HepG2 (cell line): ENCODE data around the gene SMAD3. TPM values are rescaled to one million over a fixed set of nuclear protein-coding genes. Genes with fewer than 3 reads are reported as not detected.

Experiments
- ATAC-seq: fragments of 200-7000 bp; cut with Tn5 transposase; 3 replicates; pipeline ENCODE4 v1.9.1; 2020; ENCODE audit warnings: mild to moderate bottlenecking, moderate library complexity
- BruUV-seq: library from RNA; stranded (reverse); fragments of 400-500 nt; replicated peaks from 2 replicates; lab custom pipeline; 2021; lab: Mats Ljungman, UMichigan
- CTCF ChIA-PET: fragments of 300-600 bp; formaldehyde crosslinking; extraction: SDS; loops from one replicate; lab custom pipeline; 2021; ENCODE audit warnings: low total read pairs, inconsistent platforms, low intra/inter-chr PET ratio; lab: Yijun Ruan, JAX
- POLR2A ChIA-PET: fragments of 350-600 bp; sonication (Branson Sonifier 250); formaldehyde crosslinking; loops from one replicate; lab custom pipeline; 2020; ENCODE audit warnings: antibody characterized with exemption, inconsistent platforms; lab: Yijun Ruan, JAX
- DNase-seq: peaks from one replicate; pipeline ENCODE4 v3.0.0-alpha.2; 2015; ENCODE audit warnings: low spot score
- FAIRE-seq: peaks from 3 replicates; lab custom pipeline; 2011; peaks lifted over from hg19 to GRCh38; lab: Jason Lieb, UNC
- H2AFZ ChIP-seq: one replicate; pipeline ENCODE4 v1.6.1; 2011; ENCODE audit warnings: low read length, inconsistent platforms
- H3K27ac ChIP-seq: fragments of 300-600 bp; 3 replicates; pipeline ENCODE4 v1.8.0; 2011; ENCODE audit warnings: mixed run types, mild to moderate bottlenecking, mixed read lengths, low read length, inconsistent platforms; ENCODE audit not compliant: insufficient read depth; ENCODE audit errors: extremely low read length
- H3K27me3 ChIP-seq, 2 experiments: fragments of 200-600 bp in 1 of 2; 2 replicates in 1 of 2; 3 replicates in 1 of 2; pipeline versions ENCODE4 v1.6.0 to v1.8.0; 2011; ENCODE audit warnings: low read length in 2 of 2, mild to moderate bottlenecking in 2 of 2, moderate library complexity in 2 of 2, inconsistent platforms in 1 of 2; ENCODE audit not compliant: insufficient read depth in 2 of 2, control insufficient read depth in 1 of 2
- H3K36me3 ChIP-seq, 2 experiments: fragments of 200-600 bp in 1 of 2; replicated peaks in 1 of 2; 2 replicates in 1 of 2; 3 replicates in 1 of 2; pipeline versions ENCODE4 v1.5.1 to v1.8.0; 2011; ENCODE audit warnings: low read length in 2 of 2, inconsistent platforms in 1 of 2; ENCODE audit not compliant: insufficient read depth in 2 of 2, control insufficient read depth in 1 of 2
- H3K4me1 ChIP-seq: 2 replicates; pipeline ENCODE4 v1.5.1; 2012; ENCODE audit warnings: low read length, inconsistent platforms; ENCODE audit not compliant: insufficient read depth
- H3K4me2 ChIP-seq: 2 replicates; pipeline ENCODE4 v1.6.0; 2011; ENCODE audit warnings: low read depth, low read length, inconsistent platforms
- H3K4me3 ChIP-seq, 3 experiments: fragments of 200-600 bp in 1 of 3; sonication (generic), shearing (Covaris generic) in 1 of 3; replicated peaks in 1 of 3; 2 replicates each; pipeline ENCODE4 v1.5.1; 2011 to 2016; ENCODE audit warnings: low read length in 3 of 3, inconsistent platforms in 2 of 3, low read depth in 2 of 3, mild to moderate bottlenecking in 2 of 3, control low read depth in 1 of 3, mixed read lengths in 1 of 3; ENCODE audit not compliant: insufficient read depth in 1 of 3
- H3K79me2 ChIP-seq: one replicate; pipeline ENCODE4 v1.6.1; 2011; ENCODE audit warnings: low read length, inconsistent platforms; ENCODE audit not compliant: insufficient read depth
- H3K9ac ChIP-seq: 2 replicates; pipeline ENCODE4 v1.6.0; 2011; ENCODE audit warnings: mild to moderate bottlenecking, low read depth, low read length, inconsistent platforms; ENCODE audit not compliant: insufficient read depth
- H3K9me3 ChIP-seq: 2 replicates; pipeline ENCODE4 v1.5.1; 2012; ENCODE audit warnings: mild to moderate bottlenecking, low read length
- H4K20me1 ChIP-seq: 2 replicates; pipeline ENCODE4 v1.6.0; 2011; ENCODE audit warnings: inconsistent platforms, mild to moderate bottlenecking, low read length, moderate library complexity; ENCODE audit not compliant: insufficient read depth
- CENPX ChIP-seq: sonication (generic); formaldehyde crosslinking; IDR thresholded peaks from 2 replicates; pipeline ENCODE4 v1.9.0; 2021; ENCODE audit warnings: mild to moderate bottlenecking, missing genetic modification reagents, moderate library complexity
- MAZ ChIP-seq, 2 experiments: sonication (generic) in 1 of 2; formaldehyde crosslinking in 1 of 2; IDR thresholded peaks; 2 replicates each; pipeline versions ENCODE4 v1.5.0 to v1.6.1; 2012 to 2020; ENCODE audit warnings: low read depth in 2 of 2, mild to moderate bottlenecking in 2 of 2, borderline replicate concordance in 1 of 2, improper control_type of control experiment in 1 of 2, low read length in 1 of 2, missing genetic modification reagents in 1 of 2, moderate library complexity in 1 of 2
- RBFOX2 ChIP-seq: fragments of 200-400 bp; formaldehyde crosslinking; IDR thresholded peaks from 2 replicates; pipeline ENCODE4 v1.6.1; 2017; ENCODE audit warnings: low read depth, mild to moderate bottlenecking, low read length
- SRSF9 ChIP-seq: fragments of 200-400 bp; formaldehyde crosslinking; IDR thresholded peaks from 2 replicates; pipeline ENCODE4 v1.6.1; 2018; ENCODE audit warnings: borderline replicate concordance, mild to moderate bottlenecking, low read depth, low read length; ENCODE audit not compliant: insufficient read depth, poor library complexity, severe bottlenecking
- SUZ12 ChIP-seq: fragments of 150-350 bp; IDR thresholded peaks from 2 replicates; pipeline ENCODE4 v1.6.1; 2014; ENCODE audit warnings: low read depth, low read length
- THYN1 ChIP-seq: sonication (generic); formaldehyde crosslinking; IDR thresholded peaks from 2 replicates; pipeline ENCODE4 v1.8.1; 2023; ENCODE audit warnings: low read depth, mild to moderate bottlenecking, moderate library complexity, missing genetic modification reagents, borderline replicate concordance
- ZNF264 ChIP-seq: sonication (generic); formaldehyde crosslinking; IDR thresholded peaks from 2 replicates; pipeline ENCODE4 v1.4.0; 2020; ENCODE audit warnings: missing genetic modification reagents
- ZNF510 ChIP-seq: sonication (generic); formaldehyde crosslinking; IDR thresholded peaks from 2 replicates; pipeline ENCODE4 v1.4.0; 2020; ENCODE audit warnings: low read depth, mild to moderate bottlenecking, missing genetic modification reagents
- ZNF558 ChIP-seq: sonication (generic); formaldehyde crosslinking; IDR thresholded peaks from 2 replicates; pipeline ENCODE4 v1.9.0; 2022; ENCODE audit warnings: mild to moderate bottlenecking, missing genetic modification reagents, borderline replicate concordance
- WGBS: methylation state at CpG from one replicate; pipeline ENCODE4 v1.1.6; 2017; ENCODE audit warnings: low lambda C conversion rate; 5-methylcytosine and 5-hydroxymethylcytosine counted together
- in situ Hi-C: cut with HindIII; loops from 2 replicates; pipeline ENCODE4 v1.10.0; 2017; ENCODE audit warnings: low pct_unique_long_range_greater_than_20kb; ENCODE audit not compliant: extremely low pct_ligation_motif_present
- intact Hi-C: fragments of 100-400 bp; cut with micrococcal nuclease; formaldehyde crosslinking; loops from one replicate; pipeline ENCODE4 v1.10.0; 2022; ENCODE audit not compliant: unreplicated experiment
- polyA plus RNA-seq, 8 experiments: library from polyadenylated mRNA; depleted of rRNA in 3 of 8; stranded (reverse) in 7 of 8; unstranded in 1 of 8; fragments of >200 nt; fragmentation: Illumina TruSeq in 4 of 8; extraction: Trizol in 4 of 8; gene quantifications; 2 replicates each; pipeline versions ENCODE4 v1.2.1 to v1.2.3, GENCODE V29; 2011 to 2016; ENCODE audit warnings: low read depth in 4 of 8, missing spikeins in 1 of 8, mixed read lengths in 1 of 8; ENCODE audit not compliant: insufficient read depth in 1 of 8
- total RNA-seq, 5 experiments: library from RNA; depleted of rRNA; stranded (reverse); fragments of >200 nt; fragmentation: Illumina TruSeq; extraction: Trizol; gene quantifications; 2 replicates each; pipeline ENCODE4 v1.2.3, GENCODE V29; 2016; ENCODE audit warnings: low read depth in 1 of 5
- TF ChIP-seq, protein P1 (sequence below): sonication (generic); formaldehyde crosslinking; IDR thresholded peaks from 2 replicates; pipeline ENCODE4 v1.4.0; 2020; ENCODE audit warnings: missing genetic modification reagents
- TF ChIP-seq, protein P2 (sequence below): sonication (generic); formaldehyde crosslinking; IDR thresholded peaks from 2 replicates; pipeline ENCODE4 v1.5.0; 2020; ENCODE audit warnings: missing genetic modification reagents, mild to moderate bottlenecking, borderline replicate concordance
- TF ChIP-seq, protein P3 (sequence below): sonication (generic); formaldehyde crosslinking; IDR thresholded peaks from 2 replicates; pipeline ENCODE4 v1.4.0; 2020; ENCODE audit warnings: missing genetic modification reagents, borderline replicate concordance

The SMAD3 gene
- total and polyA plus RNA-seq, 2 of the 13 experiments (the other 11 are each of a cell fraction or from before 2014, with no cell fraction given) = 8.6 to 56.3 TPM

DNA sequence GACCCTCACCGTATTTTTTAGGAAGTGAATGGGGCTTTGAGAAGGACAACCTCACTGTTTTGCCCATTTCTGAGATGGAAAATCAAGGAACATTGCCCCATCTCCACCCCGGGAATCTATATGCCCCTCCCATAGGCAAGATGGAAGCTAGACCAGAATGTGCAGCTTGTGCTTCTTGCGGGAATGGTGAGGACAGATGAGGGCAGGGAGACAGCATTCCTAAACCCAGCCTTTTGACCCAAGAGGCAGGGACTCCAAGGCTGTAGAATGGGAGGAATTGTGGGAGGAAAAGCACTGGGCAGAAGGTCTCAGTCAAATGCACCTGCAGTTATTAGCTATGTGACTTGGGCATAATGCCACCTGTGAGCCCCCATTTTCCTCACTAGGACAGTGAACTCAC is 66.9 kb downstream of the SMAD3 start:
- FAIRE-seq (no peak), DNase-seq (no peak), ATAC-seq (no peak)
- Histone ChIP-seq H3K36me3 (peaks cover 10 to 25% of the 10 kb centered on the region in 2 experiments; a peak in 4 of 5 replicates), H2AFZ (no peak overlapping the region), H3K9me3 (no peaks in the 10 kb centered on the region), H3K79me2 (peaks cover 84% of the 10 kb centered on the region), H3K27ac (no peak overlapping the region), H3K4me2 (no peak overlapping the region), H4K20me1 (peaks cover 89% of the 10 kb centered on the region), H3K4me1 (peaks cover 68% of the 10 kb centered on the region), H3K9ac (no peak overlapping the region), H3K4me3 (no peak overlapping the region), H3K27me3 (no peaks in the 10 kb centered on the region)
- intact Hi-C loops (no loop called here), in situ Hi-C loops (loop anchor here (5.0 kb wide), 1 partner anchor 70 kb away; no protein-coding TSS in a partner anchor)
- WGBS = 87% methylated on average over 3 of the region's 3 CpGs
- TF ChIP-seq MAZ (IDR thresholded peaks at IDR 0.05; ENCODE audit: borderline replicate concordance, low read depth, low read length) = no peak
- TF ChIP-seq MAZ (CRISPR knock-in tag; IDR thresholded peaks at IDR 0.05; ENCODE audit: low read depth) = no peak
- no peak for TF ChIP-seq ZNF264
- TF ChIP-seq, protein P1, sequence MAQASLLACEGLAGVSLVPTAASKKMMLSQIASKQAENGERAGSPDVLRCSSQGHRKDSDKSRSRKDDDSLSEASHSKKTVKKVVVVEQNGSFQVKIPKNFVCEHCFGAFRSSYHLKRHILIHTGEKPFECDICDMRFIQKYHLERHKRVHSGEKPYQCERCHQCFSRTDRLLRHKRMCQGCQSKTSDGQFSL (CRISPR knock-in tag) = no peak
- TF ChIP-seq, protein P2, sequence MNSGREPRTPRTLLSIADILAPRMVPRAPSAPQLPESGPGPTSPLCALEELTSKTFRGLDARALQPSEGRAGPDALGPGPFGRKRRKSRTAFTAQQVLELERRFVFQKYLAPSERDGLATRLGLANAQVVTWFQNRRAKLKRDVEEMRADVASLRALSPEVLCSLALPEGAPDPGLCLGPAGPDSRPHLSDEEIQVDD (CRISPR knock-in tag) = no peak
- TF ChIP-seq, protein P3, sequence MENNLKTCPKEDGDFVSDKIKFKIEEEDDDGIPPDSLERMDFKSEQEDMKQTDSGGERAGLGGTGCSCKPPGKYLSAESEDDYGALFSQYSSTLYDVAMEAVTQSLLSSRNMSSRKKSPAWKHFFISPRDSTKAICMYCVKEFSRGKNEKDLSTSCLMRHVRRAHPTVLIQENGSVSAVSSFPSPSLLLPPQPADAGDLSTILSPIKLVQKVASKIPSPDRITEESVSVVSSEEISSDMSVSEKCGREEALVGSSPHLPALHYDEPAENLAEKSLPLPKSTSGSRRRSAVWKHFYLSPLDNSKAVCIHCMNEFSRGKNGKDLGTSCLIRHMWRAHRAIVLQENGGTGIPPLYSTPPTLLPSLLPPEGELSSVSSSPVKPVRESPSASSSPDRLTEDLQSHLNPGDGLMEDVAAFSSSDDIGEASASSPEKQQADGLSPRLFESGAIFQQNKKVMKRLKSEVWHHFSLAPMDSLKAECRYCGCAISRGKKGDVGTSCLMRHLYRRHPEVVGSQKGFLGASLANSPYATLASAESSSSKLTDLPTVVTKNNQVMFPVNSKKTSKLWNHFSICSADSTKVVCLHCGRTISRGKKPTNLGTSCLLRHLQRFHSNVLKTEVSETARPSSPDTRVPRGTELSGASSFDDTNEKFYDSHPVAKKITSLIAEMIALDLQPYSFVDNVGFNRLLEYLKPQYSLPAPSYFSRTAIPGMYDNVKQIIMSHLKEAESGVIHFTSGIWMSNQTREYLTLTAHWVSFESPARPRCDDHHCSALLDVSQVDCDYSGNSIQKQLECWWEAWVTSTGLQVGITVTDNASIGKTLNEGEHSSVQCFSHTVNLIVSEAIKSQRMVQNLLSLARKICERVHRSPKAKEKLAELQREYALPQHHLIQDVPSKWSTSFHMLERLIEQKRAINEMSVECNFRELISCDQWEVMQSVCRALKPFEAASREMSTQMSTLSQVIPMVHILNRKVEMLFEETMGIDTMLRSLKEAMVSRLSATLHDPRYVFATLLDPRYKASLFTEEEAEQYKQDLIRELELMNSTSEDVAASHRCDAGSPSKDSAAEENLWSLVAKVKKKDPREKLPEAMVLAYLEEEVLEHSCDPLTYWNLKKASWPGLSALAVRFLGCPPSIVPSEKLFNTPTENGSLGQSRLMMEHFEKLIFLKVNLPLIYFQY (CRISPR knock-in tag) = no peak
- no peak for TF ChIP-seq THYN1 (CRISPR knock-in tag)
- no peak for TF ChIP-seq CENPX (CRISPR knock-in tag)
- no peak for TF ChIP-seq ZNF510 (CRISPR knock-in tag)
- TF ChIP-seq ZNF558 = no peak
- no peak for TF ChIP-seq SRSF9
- no peak for TF ChIP-seq RBFOX2
- TF ChIP-seq SUZ12 = no peak
- POLR2A ChIA-PET = no interaction called here
- CTCF ChIA-PET = no interaction called here
- BruUV-seq = no TSS peak
